Measurements from ENCODE around the gene LDAF1.
"Not testable (repeated sequence)": the region's sequence is repeated elsewhere in the genome, so short reads cannot be mapped to it uniquely, and the experiment has no call there.

LDAF1 gene

DNA sequence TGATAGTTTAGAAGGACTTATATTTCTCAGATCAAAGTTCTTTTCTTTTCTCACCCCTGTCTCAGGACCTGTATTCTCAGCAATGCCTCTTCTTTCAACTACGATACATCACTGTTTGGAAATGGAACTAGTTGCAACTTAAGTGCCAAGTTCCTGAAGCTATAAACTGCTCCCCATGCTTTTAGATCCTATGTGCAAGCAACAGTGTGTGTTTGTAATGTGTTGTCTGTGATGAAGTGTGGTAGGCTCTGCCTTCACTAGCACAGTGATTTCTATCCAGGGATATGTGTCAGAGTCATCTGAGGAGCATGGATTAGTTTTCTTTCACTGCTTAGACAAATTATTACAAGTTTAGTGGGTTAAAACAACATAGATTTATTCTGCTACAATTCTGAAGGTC, 34.5 kb downstream of the LDAF1 start (continued):
- TF ChIP-seq, protein P1, sequence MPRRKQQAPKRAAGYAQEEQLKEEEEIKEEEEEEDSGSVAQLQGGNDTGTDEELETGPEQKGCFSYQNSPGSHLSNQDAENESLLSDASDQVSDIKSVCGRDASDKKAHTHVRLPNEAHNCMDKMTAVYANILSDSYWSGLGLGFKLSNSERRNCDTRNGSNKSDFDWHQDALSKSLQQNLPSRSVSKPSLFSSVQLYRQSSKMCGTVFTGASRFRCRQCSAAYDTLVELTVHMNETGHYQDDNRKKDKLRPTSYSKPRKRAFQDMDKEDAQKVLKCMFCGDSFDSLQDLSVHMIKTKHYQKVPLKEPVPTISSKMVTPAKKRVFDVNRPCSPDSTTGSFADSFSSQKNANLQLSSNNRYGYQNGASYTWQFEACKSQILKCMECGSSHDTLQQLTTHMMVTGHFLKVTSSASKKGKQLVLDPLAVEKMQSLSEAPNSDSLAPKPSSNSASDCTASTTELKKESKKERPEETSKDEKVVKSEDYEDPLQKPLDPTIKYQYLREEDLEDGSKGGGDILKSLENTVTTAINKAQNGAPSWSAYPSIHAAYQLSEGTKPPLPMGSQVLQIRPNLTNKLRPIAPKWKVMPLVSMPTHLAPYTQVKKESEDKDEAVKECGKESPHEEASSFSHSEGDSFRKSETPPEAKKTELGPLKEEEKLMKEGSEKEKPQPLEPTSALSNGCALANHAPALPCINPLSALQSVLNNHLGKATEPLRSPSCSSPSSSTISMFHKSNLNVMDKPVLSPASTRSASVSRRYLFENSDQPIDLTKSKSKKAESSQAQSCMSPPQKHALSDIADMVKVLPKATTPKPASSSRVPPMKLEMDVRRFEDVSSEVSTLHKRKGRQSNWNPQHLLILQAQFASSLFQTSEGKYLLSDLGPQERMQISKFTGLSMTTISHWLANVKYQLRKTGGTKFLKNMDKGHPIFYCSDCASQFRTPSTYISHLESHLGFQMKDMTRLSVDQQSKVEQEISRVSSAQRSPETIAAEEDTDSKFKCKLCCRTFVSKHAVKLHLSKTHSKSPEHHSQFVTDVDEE (CRISPR knock-in tag; IDR thresholded peaks at IDR 0.05) = no peak
- TF ChIP-seq ESRRG (CRISPR knock-in tag; IDR thresholded peaks at IDR 0.05) (no peak), ARNTL (CRISPR knock-in tag; IDR thresholded peaks at IDR 0.05; ENCODE audit: borderline replicate concordance, low read depth) (no peak), BACH2 (CRISPR knock-in tag; IDR thresholded peaks at IDR 0.05; ENCODE audit: borderline replicate concordance) (no peak)

DNA sequence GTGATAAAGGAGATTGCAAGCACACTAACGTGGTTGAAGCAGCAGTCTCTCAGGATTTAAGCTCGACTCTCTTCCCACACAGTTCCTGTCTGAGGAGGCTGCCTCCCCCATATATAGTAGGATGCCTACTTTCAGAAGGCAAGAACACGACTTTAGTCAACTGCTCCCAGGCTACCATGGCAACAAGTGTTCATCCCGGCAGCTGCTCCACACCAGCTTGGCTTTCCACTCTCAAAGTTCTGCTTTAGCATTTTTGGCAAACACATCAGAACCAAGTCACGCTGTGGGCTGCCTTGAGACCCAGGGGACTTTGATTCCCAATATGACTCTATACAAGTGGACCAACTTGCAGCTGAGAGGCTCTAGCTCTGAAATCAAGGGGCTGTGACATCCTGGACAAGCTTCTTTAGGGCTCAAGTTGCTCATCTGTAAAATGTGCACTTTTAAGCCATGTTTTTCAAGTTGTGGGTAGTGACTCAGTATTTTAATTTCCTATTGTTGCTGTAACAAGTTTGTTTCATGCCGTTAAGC, 36.4 kb downstream of the LDAF1 start:
- no peak for ATAC-seq
- TF ChIP-seq, protein P2, sequence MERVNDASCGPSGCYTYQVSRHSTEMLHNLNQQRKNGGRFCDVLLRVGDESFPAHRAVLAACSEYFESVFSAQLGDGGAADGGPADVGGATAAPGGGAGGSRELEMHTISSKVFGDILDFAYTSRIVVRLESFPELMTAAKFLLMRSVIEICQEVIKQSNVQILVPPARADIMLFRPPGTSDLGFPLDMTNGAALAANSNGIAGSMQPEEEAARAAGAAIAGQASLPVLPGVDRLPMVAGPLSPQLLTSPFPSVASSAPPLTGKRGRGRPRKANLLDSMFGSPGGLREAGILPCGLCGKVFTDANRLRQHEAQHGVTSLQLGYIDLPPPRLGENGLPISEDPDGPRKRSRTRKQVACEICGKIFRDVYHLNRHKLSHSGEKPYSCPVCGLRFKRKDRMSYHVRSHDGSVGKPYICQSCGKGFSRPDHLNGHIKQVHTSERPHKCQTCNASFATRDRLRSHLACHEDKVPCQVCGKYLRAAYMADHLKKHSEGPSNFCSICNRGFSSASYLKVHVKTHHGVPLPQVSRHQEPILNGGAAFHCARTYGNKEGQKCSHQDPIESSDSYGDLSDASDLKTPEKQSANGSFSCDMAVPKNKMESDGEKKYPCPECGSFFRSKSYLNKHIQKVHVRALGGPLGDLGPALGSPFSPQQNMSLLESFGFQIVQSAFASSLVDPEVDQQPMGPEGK (CRISPR knock-in tag; IDR thresholded peaks at IDR 0.05; ENCODE audit: borderline replicate concordance) = no peak
- no peak for TF ChIP-seq RARB (CRISPR knock-in tag; IDR thresholded peaks at IDR 0.05)
- TF ChIP-seq, protein P3, sequence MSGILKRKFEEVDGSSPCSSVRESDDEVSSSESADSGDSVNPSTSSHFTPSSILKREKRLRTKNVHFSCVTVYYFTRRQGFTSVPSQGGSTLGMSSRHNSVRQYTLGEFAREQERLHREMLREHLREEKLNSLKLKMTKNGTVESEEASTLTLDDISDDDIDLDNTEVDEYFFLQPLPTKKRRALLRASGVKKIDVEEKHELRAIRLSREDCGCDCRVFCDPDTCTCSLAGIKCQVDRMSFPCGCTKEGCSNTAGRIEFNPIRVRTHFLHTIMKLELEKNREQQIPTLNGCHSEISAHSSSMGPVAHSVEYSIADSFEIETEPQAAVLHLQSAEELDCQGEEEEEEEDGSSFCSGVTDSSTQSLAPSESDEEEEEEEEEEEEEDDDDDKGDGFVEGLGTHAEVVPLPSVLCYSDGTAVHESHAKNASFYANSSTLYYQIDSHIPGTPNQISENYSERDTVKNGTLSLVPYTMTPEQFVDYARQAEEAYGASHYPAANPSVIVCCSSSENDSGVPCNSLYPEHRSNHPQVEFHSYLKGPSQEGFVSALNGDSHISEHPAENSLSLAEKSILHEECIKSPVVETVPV (CRISPR knock-in tag; IDR thresholded peaks at IDR 0.05) = no peak
- TF ChIP-seq, protein P4, sequence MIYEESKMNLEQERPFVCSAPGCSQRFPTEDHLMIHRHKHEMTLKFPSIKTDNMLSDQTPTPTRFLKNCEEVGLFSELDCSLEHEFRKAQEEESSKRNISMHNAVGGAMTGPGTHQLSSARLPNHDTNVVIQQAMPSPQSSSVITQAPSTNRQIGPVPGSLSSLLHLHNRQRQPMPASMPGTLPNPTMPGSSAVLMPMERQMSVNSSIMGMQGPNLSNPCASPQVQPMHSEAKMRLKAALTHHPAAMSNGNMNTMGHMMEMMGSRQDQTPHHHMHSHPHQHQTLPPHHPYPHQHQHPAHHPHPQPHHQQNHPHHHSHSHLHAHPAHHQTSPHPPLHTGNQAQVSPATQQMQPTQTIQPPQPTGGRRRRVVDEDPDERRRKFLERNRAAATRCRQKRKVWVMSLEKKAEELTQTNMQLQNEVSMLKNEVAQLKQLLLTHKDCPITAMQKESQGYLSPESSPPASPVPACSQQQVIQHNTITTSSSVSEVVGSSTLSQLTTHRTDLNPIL (CRISPR knock-in tag; IDR thresholded peaks at IDR 0.05; ENCODE audit: low read depth) = no peak
- no peak for TF ChIP-seq OSR1 (CRISPR knock-in tag; IDR thresholded peaks at IDR 0.05)
- no peak for TF ChIP-seq SNAI2 (CRISPR knock-in tag; IDR thresholded peaks at IDR 0.05)

DNA sequence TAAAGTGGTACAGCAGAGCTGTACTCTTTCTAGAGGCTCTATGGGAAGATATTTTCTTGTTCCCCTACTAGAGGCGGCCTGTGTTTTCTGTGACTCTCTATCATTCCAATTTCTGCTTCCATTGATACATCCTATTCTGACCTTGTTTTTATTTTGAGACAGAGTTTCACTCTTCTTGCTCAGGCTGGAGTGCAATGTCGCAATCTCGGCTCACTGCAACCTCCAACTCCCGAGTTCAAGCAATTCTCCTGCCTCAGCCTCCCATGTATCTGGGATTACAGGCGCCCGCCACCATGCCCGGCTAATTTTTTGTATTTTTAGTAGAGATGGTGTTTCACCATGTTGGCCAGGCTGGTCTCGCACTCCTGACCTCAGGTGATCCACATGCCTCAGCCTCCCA, 36.9 kb downstream of the LDAF1 start:
- ATAC-seq = not testable (repeated sequence)

DNA sequence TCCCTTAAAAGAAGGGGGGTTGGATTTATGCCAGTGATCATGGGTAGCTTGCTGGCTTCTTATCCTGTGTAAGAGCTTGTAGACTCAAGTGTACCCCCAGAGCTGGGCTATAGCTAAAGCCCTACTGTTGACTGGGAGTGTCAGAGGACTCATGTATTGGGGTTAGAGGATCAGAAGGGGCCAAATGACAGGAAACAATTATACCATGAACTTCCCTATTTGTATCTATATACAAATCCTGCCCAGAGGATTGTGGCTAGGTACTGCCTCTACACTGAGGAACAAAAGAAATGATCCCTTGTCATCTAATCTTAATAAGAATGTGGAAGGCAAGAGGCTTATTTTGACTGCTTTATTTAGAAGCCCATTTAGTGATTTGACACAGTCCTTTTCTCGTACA, 38.6 kb downstream of the LDAF1 start:
- TF ChIP-seq CSDC2 (CRISPR knock-in tag; IDR thresholded peaks at IDR 0.05) (no peak), ZNF565 (CRISPR knock-in tag; conservative IDR thresholded peaks at IDR 0.05; ENCODE audit: low read depth) (no peak), ZNF70 (CRISPR knock-in tag; IDR thresholded peaks at IDR 0.05) (no peak)
- TF ChIP-seq, protein P5, sequence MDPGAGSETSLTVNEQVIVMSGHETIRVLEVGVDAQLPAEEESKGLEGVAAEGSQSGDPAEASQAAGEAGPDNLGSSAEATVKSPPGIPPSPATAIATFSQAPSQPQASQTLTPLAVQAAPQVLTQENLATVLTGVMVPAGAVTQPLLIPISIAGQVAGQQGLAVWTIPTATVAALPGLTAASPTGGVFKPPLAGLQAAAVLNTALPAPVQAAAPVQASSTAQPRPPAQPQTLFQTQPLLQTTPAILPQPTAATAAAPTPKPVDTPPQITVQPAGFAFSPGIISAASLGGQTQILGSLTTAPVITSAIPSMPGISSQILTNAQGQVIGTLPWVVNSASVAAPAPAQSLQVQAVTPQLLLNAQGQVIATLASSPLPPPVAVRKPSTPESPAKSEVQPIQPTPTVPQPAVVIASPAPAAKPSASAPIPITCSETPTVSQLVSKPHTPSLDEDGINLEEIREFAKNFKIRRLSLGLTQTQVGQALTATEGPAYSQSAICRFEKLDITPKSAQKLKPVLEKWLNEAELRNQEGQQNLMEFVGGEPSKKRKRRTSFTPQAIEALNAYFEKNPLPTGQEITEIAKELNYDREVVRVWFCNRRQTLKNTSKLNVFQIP (CRISPR knock-in tag; IDR thresholded peaks at IDR 0.05; ENCODE audit: borderline replicate concordance, low read depth) = no peak
- ATAC-seq = no peak

DNA sequence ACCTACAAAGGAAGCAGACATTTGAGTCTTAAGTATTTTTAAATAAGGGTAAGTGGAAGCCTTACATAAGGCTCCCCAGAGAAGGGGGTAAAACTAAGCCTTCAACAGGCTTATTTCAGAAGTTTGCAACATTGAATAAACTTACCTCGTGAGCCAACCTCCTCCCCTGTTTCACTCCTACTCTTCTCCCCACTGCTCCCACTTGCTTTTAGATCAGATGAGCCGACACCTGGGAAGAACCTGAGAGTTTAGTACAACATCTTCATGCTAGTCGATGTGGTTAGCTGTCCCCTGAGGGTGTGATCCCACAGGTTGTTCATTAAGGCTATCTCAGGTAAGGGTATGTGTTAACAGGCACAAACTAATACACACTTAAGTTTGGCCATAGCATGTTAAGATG, 39.1 kb downstream of the LDAF1 start:
- no peak for ATAC-seq

More for the DNA sequence above, 39.1 kb downstream of the LDAF1 start:
- TF ChIP-seq ZNF565 (CRISPR knock-in tag; conservative IDR thresholded peaks at IDR 0.05; ENCODE audit: low read depth) (no peak), RARB (CRISPR knock-in tag; IDR thresholded peaks at IDR 0.05) (no peak), ESRRG (CRISPR knock-in tag; IDR thresholded peaks at IDR 0.05) (no peak), CSDC2 (CRISPR knock-in tag; IDR thresholded peaks at IDR 0.05) (no peak), TCF4 (CRISPR knock-in tag; IDR thresholded peaks at IDR 0.05; ENCODE audit: borderline replicate concordance) (no peak), SNAI2 (CRISPR knock-in tag; IDR thresholded peaks at IDR 0.05) (no peak), ZNF8 (CRISPR knock-in tag; IDR thresholded peaks at IDR 0.05) (no peak)
- TF ChIP-seq, protein P4 (CRISPR knock-in tag; IDR thresholded peaks at IDR 0.05; ENCODE audit: low read depth) = no peak
- TF ChIP-seq, protein P5 (CRISPR knock-in tag; IDR thresholded peaks at IDR 0.05; ENCODE audit: borderline replicate concordance, low read depth) = no peak
- TF ChIP-seq, protein P2 (CRISPR knock-in tag; IDR thresholded peaks at IDR 0.05; ENCODE audit: borderline replicate concordance) = no peak
